ENCODE measurements around the gene CTR9.

DNA sequence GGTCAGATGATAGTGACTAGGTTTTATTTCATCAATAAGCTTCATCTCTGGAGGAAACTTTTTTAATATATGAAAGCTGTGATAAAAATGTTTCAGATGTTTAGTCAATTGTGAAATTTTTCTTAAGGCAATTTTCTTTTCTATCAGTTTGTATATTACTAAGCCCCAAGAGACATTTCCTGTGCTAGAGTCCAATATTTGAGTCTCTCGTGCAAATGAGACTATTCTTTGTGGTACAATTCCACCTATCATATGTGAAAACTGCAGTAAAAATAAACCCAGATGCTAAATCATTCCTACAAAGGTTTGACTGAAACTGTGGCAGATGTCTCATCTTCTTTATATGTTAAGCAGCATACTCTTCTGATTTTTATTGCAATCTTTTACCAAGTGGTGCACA lies 28.0 kb downstream of the CTR9 start:
- TF ChIP-seq POLR2A (IDR thresholded peaks at IDR 0.05) = no peak
- TF ChIP-seq, protein P1, sequence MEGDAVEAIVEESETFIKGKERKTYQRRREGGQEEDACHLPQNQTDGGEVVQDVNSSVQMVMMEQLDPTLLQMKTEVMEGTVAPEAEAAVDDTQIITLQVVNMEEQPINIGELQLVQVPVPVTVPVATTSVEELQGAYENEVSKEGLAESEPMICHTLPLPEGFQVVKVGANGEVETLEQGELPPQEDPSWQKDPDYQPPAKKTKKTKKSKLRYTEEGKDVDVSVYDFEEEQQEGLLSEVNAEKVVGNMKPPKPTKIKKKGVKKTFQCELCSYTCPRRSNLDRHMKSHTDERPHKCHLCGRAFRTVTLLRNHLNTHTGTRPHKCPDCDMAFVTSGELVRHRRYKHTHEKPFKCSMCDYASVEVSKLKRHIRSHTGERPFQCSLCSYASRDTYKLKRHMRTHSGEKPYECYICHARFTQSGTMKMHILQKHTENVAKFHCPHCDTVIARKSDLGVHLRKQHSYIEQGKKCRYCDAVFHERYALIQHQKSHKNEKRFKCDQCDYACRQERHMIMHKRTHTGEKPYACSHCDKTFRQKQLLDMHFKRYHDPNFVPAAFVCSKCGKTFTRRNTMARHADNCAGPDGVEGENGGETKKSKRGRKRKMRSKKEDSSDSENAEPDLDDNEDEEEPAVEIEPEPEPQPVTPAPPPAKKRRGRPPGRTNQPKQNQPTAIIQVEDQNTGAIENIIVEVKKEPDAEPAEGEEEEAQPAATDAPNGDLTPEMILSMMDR (IDR thresholded peaks at IDR 0.05) = no peak

Measured in adrenal gland (tissue), 5 donors.